ENCODE results near the gene HHAT.
"Not testable (repeated sequence)": the region's sequence is repeated elsewhere in the genome, so short reads cannot be mapped to it uniquely, and the experiment has no call there.

DNA sequence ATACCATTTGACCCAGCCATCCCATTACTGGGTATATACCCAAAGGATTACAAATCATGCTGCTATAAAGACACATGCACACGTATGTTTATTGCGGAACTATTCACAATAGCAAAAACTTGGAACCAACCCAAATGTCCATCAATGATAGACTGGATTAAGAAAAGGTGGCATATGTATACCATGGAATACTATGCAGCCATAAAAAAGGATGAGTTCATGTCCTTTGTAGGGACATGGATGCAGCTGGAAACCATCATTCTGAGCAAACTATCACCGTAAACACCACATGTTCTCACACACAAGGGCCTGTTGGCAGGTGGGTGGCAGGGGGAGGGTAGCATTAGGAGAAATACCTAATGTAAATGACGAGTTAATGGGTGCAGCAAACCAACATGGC is 332.8 kb downstream of the HHAT start:
- TF ChIP-seq, protein P1, sequence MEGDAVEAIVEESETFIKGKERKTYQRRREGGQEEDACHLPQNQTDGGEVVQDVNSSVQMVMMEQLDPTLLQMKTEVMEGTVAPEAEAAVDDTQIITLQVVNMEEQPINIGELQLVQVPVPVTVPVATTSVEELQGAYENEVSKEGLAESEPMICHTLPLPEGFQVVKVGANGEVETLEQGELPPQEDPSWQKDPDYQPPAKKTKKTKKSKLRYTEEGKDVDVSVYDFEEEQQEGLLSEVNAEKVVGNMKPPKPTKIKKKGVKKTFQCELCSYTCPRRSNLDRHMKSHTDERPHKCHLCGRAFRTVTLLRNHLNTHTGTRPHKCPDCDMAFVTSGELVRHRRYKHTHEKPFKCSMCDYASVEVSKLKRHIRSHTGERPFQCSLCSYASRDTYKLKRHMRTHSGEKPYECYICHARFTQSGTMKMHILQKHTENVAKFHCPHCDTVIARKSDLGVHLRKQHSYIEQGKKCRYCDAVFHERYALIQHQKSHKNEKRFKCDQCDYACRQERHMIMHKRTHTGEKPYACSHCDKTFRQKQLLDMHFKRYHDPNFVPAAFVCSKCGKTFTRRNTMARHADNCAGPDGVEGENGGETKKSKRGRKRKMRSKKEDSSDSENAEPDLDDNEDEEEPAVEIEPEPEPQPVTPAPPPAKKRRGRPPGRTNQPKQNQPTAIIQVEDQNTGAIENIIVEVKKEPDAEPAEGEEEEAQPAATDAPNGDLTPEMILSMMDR (IDR thresholded peaks at IDR 0.05 in 4 of 5, conservative IDR thresholded peaks at IDR 0.05 in 1 of 5): not testable (repeated sequence)
- not testable (repeated sequence) for TF ChIP-seq POLR2A (IDR thresholded peaks at IDR 0.05)

All from gastrocnemius medialis (tissue), 4 donors.